ENCODE results near the gene CPA2. TPM values are rescaled to one million over a fixed set of nuclear protein-coding genes. Genes with fewer than 3 reads are reported as not detected.

The CPA2 gene
- polyA plus RNA-seq, 3 donors from 2014 or later: not detected

- H3K36me3 Mint-ChIP-seq: no peaks in the 10 kb centered on the region
- no peak for DNase-seq
- no peaks in the 10 kb centered on the region for H3K4me1 Mint-ChIP-seq
- H3K27me3 Mint-ChIP-seq (ENCODE audit: low read depth in 3 of 3): peaks cover 0 to 7% (median 2%) of the 10 kb centered on the region in 3 donors
- no peak overlapping the region for H3K27ac Mint-ChIP-seq
- no peak overlapping the region for H3K4me3 Mint-ChIP-seq
- H3K9me3 Mint-ChIP-seq: peaks cover 0 to 2% (median 0%) of the 10 kb centered on the region in 6 donors
Measured at GRCh38 chr7:130278860-130279259, 12.2 kb downstream of the CPA2 start.

- Mint-ChIP-seq H3K4me3 (no peak overlapping the region), H3K9me3 (peaks cover 0 to 2% (median 0%) of the 10 kb centered on the region in 6 donors), H3K27ac (no peak overlapping the region), H3K27me3 (ENCODE audit: low read depth in 3 of 3) (peaks cover 0 to 6% (median 2%) of the 10 kb centered on the region in 3 donors), H3K36me3 (no peaks in the 10 kb centered on the region), H3K4me1 (no peaks in the 10 kb centered on the region)
- no peak for DNase-seq
Measured at GRCh38 chr7:130279286-130279685, 12.6 kb downstream of the CPA2 start.

- H3K27ac Mint-ChIP-seq: no peak overlapping the region
- H3K4me1 Mint-ChIP-seq: no peaks in the 10 kb centered on the region
- no peak for DNase-seq
- peaks cover 0 to 6% (median 2%) of the 10 kb centered on the region in 3 donors for H3K27me3 Mint-ChIP-seq (ENCODE audit: low read depth in 3 of 3)
- H3K9me3 Mint-ChIP-seq: peaks cover 0 to 2% (median 0%) of the 10 kb centered on the region in 6 donors
- no peak overlapping the region for H3K4me3 Mint-ChIP-seq
- peaks cover 0 to under 1% (median 0%) of the 10 kb centered on the region in 3 donors for H3K36me3 Mint-ChIP-seq
Measured at GRCh38 chr7:130279906-130280305, 13.2 kb downstream of the CPA2 start.

GRCh38 chr7:130281260-130281659 lies 14.6 kb downstream of the CPA2 start:
- H3K27me3 Mint-ChIP-seq (ENCODE audit: low read depth in 3 of 3): peaks cover 0 to 3% (median 0%) of the 10 kb centered on the region in 3 donors
- H3K4me1 Mint-ChIP-seq: no peaks in the 10 kb centered on the region
- peaks cover 0 to 2% (median 0%) of the 10 kb centered on the region in 6 donors for H3K9me3 Mint-ChIP-seq
- peaks cover 0 to 4% (median 0%) of the 10 kb centered on the region in 3 donors for H3K36me3 Mint-ChIP-seq
- DNase-seq: no peak
- no peak overlapping the region for H3K4me3 Mint-ChIP-seq
- H3K27ac Mint-ChIP-seq: no peak overlapping the region

- Mint-ChIP-seq H3K9me3 (peaks cover 0 to 2% (median 0%) of the 10 kb centered on the region in 6 donors), H3K36me3 (peaks cover 0 to 4% (median 0%) of the 10 kb centered on the region in 3 donors), H3K4me1 (no peaks in the 10 kb centered on the region), H3K4me3 (no peak overlapping the region), H3K27ac (no peak overlapping the region), H3K27me3 (ENCODE audit: low read depth in 3 of 3) (no peaks in the 10 kb centered on the region)
- no peak for DNase-seq
Measured at GRCh38 chr7:130286881-130287280, 20.2 kb downstream of the CPA2 start.

- no peak for DNase-seq
- no peak overlapping the region for H3K4me3 Mint-ChIP-seq
- H3K9me3 Mint-ChIP-seq: no peaks in the 10 kb centered on the region
- H3K27ac Mint-ChIP-seq: no peak overlapping the region
- no peaks in the 10 kb centered on the region for H3K4me1 Mint-ChIP-seq
- H3K27me3 Mint-ChIP-seq (ENCODE audit: low read depth in 3 of 3): no peaks in the 10 kb centered on the region
- peaks cover 0 to 4% (median 0%) of the 10 kb centered on the region in 3 donors for H3K36me3 Mint-ChIP-seq
Measured at GRCh38 chr7:130288168-130288567, 21.5 kb downstream of the CPA2 start.

GRCh38 chr7:130288829-130289228 lies 22.2 kb downstream of the CPA2 start:
- Mint-ChIP-seq H3K4me1 (no peaks in the 10 kb centered on the region), H3K36me3 (peaks cover 0 to 4% (median 0%) of the 10 kb centered on the region in 3 donors), H3K27me3 (ENCODE audit: low read depth in 3 of 3) (no peaks in the 10 kb centered on the region), H3K4me3 (no peak overlapping the region), H3K27ac (no peak overlapping the region), H3K9me3 (no peaks in the 10 kb centered on the region)
- no peak for DNase-seq

- Mint-ChIP-seq H3K36me3 (peaks cover 0 to 4% (median 0%) of the 10 kb centered on the region in 3 donors), H3K27me3 (ENCODE audit: low read depth in 3 of 3) (no peaks in the 10 kb centered on the region), H3K9me3 (no peaks in the 10 kb centered on the region), H3K27ac (no peak overlapping the region), H3K4me3 (no peak overlapping the region), H3K4me1 (no peaks in the 10 kb centered on the region)
- DNase-seq: no peak
Measured at GRCh38 chr7:130289478-130289877, 22.8 kb downstream of the CPA2 start.

GRCh38 chr7:130290745-130291144 lies 24.1 kb downstream of the CPA2 start:
- no peak overlapping the region for H3K27ac Mint-ChIP-seq
- H3K4me3 Mint-ChIP-seq: no peak overlapping the region

GRCh38 chr7:130292682-130293257 lies 26.1 kb downstream of the CPA2 start, which contains the start of gene CPA4:
Gene CPA4 (plus strand): TSS chr7:130293161. CDS start chr7:130293181, 20 bp downstream.
- no peaks in the 10 kb centered on the region for H3K9me3 Mint-ChIP-seq
- H3K27ac Mint-ChIP-seq: no peak within 1 kb of the TSS
- no peaks in the 10 kb centered on the region for H3K4me1 Mint-ChIP-seq
- no peaks in the 10 kb centered on the region for H3K36me3 Mint-ChIP-seq
- no peak within 1 kb of the TSS for H3K4me3 Mint-ChIP-seq
- DNase-seq: no peak
- H3K27me3 Mint-ChIP-seq (ENCODE audit: low read depth in 3 of 3): peaks cover 0 to 2% (median 1%) of the 10 kb centered on the region in 3 donors

More at GRCh38 chr7:130290745-130291144, 24.1 kb downstream of the CPA2 start:
- H3K27me3 Mint-ChIP-seq (ENCODE audit: low read depth in 3 of 3): no peaks in the 10 kb centered on the region
- no peaks in the 10 kb centered on the region for H3K36me3 Mint-ChIP-seq
- no peak for DNase-seq
- no peaks in the 10 kb centered on the region for H3K9me3 Mint-ChIP-seq
- H3K4me1 Mint-ChIP-seq: no peaks in the 10 kb centered on the region

GRCh38 chr7:130293521-130293920 lies 26.9 kb downstream of the CPA2 start:
- Mint-ChIP-seq H3K27me3 (ENCODE audit: low read depth in 3 of 3) (peaks cover 0 to 2% (median 1%) of the 10 kb centered on the region in 3 donors), H3K9me3 (no peaks in the 10 kb centered on the region), H3K27ac (no peak overlapping the region), H3K4me1 (no peaks in the 10 kb centered on the region), H3K4me3 (no peak overlapping the region), H3K36me3 (no peaks in the 10 kb centered on the region)
- no peak for DNase-seq

GRCh38 chr7:130294314-130294713 lies 27.7 kb downstream of the CPA2 start:
- no peak overlapping the region for H3K4me3 Mint-ChIP-seq
- no peak overlapping the region for H3K27ac Mint-ChIP-seq
- H3K9me3 Mint-ChIP-seq: no peaks in the 10 kb centered on the region
- H3K27me3 Mint-ChIP-seq (ENCODE audit: low read depth in 3 of 3): peaks cover 0 to 2% (median 1%) of the 10 kb centered on the region in 3 donors
- H3K4me1 Mint-ChIP-seq: no peaks in the 10 kb centered on the region
- H3K36me3 Mint-ChIP-seq: no peaks in the 10 kb centered on the region
- no peak for DNase-seq

- no peak overlapping the region for H3K4me3 Mint-ChIP-seq
- peaks cover 0 to 2% (median 1%) of the 10 kb centered on the region in 3 donors for H3K27me3 Mint-ChIP-seq (ENCODE audit: low read depth in 3 of 3)
- DNase-seq: no peak
- no peak overlapping the region for H3K27ac Mint-ChIP-seq
- no peaks in the 10 kb centered on the region for H3K4me1 Mint-ChIP-seq
- H3K9me3 Mint-ChIP-seq: no peaks in the 10 kb centered on the region
- peaks cover 0 to 3% (median 0%) of the 10 kb centered on the region in 3 donors for H3K36me3 Mint-ChIP-seq
Measured at GRCh38 chr7:130296221-130296951, 29.7 kb downstream of the CPA2 start.
